ENCODE measurements around the gene GJA3. TPM values are rescaled to one million over a fixed set of nuclear protein-coding genes. Genes with fewer than 3 reads are reported as not detected.

Gene GJA3
- total RNA-seq, 2 experiments from 2014 or later: not detected

DNA sequence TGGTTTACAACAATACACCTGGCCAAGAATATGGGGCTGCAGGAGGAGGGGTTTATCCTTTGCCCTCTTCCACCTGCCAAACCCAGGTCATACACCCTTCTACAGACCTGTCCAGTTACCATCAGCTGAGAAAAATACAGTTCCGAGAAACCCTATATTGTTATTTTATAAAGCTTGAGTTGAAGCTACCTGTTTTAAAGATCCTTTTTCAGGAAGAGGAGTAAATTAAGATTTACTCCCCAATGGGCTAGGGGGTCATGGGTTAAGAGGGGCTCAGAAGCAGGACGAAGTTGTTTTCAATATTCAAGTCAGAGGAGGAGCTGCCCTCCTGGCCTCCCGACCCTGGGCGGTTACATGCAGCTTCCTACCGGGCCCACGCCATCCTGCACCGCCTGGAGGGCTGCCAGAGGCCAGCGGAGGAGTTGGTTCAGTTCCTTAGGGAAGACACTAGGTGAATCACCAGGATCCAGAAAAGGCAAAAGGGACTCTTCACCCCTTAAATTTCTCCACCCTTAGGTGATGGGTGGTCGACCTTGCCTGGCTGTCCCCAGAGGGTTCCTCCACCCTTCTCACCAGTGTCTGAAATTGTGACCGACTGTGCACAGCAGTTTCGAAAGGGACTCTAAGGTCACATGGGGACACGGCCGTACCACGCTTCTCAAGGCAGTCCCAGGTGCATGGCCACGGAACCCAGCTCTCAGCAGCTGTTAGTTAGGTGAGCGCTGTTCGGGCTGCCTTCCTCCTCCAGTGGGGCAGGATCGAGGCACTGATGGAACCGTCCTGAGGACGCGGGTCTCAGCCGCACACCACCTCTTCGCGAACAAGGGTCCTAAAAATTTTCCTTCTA lies 30.7 kb upstream of the GJA3 start:
- Histone ChIP-seq H3K9me2 (ENCODE audit: insufficient read depth, low read length) (no peaks in the 10 kb centered on the region), H3K27ac (ENCODE audit: low read depth, low read length, poor library complexity, severe bottlenecking) (no peak overlapping the region), H2AFZ (ENCODE audit: low read length) (no peak overlapping the region), H4K20me1 (ENCODE audit: insufficient read depth, low read length) (no peaks in the 10 kb centered on the region), H3K4me2 (ENCODE audit: low read length) (no peak overlapping the region), H3K4me3 (ENCODE audit: low read depth, low read length, poor library complexity, severe bottlenecking) (no peak overlapping the region), H3K79me2 (ENCODE audit: insufficient read depth, low read depth, low read length) (no peaks in the 10 kb centered on the region), H3K36me3 (ENCODE audit: insufficient read depth, low read length) (no peaks in the 10 kb centered on the region), H3K4me1 (ENCODE audit: insufficient read depth, low read length, poor library complexity, severe bottlenecking) (no peaks in the 10 kb centered on the region), H3K9me3 (ENCODE audit: low read length) (no peaks in the 10 kb centered on the region)
- DNase-seq (ENCODE audit: low spot score): no peak
- no TSS peak for BruUV-seq (replicated peaks)
- intact Hi-C loops (cut with micrococcal nuclease; ENCODE audit: unreplicated experiment): loop anchor here (10.0 kb wide), 1 partner anchor 733 kb away; no protein-coding TSS in a partner anchor
- TF ChIP-seq, protein P1, sequence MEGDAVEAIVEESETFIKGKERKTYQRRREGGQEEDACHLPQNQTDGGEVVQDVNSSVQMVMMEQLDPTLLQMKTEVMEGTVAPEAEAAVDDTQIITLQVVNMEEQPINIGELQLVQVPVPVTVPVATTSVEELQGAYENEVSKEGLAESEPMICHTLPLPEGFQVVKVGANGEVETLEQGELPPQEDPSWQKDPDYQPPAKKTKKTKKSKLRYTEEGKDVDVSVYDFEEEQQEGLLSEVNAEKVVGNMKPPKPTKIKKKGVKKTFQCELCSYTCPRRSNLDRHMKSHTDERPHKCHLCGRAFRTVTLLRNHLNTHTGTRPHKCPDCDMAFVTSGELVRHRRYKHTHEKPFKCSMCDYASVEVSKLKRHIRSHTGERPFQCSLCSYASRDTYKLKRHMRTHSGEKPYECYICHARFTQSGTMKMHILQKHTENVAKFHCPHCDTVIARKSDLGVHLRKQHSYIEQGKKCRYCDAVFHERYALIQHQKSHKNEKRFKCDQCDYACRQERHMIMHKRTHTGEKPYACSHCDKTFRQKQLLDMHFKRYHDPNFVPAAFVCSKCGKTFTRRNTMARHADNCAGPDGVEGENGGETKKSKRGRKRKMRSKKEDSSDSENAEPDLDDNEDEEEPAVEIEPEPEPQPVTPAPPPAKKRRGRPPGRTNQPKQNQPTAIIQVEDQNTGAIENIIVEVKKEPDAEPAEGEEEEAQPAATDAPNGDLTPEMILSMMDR (conservative IDR thresholded peaks at IDR 0.05; ENCODE audit: low read length): no peak
- TF ChIP-seq EZH2phosphoT487 (IDR thresholded peaks at IDR 0.05; ENCODE audit: borderline replicate concordance, low read depth, low read length): no peak
- CTCF ChIA-PET (ENCODE audit: unreplicated experiment): no interaction called here
- POLR2A ChIA-PET: no interaction called here

DNA sequence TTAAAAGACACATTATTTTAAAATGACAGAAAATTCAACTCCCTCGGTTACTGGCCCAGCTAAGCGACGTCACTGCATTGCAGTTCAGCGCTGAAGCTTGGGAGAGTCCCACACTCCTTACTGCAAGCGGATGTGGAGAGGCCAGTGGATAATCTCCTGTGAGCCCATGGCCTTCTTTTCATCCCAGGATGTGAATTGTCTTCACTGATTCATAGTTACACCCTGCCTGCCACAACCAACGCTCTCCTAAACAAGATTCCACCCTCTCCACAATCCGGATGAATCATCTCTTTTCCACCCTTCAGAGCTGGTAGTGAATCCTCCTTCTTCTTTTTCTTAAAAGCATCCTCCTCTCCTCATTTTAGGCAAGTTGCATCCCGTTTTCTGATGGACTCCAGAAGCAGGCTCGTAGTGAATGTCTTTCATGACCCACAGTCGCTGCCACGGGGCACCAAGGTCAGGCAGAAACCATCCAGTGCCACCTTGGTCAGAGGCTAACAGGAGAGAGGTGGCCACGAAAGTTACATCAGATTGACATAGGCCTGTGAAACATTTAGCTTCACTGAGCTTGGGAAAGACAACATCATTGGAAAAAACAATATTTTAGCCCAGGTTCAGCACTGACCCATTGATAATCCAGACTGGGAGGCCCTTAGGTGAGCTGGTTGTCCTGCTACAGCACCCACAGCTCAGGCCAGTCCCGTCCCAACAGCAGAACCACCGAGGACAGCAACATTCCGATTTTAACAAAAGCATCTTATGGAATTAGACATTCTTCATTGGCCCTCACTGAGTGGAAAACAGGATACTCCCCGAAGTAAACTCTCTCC lies 29.8 kb upstream of the GJA3 start:
- Histone ChIP-seq H3K36me3 (ENCODE audit: insufficient read depth, low read length) (no peaks in the 10 kb centered on the region), H3K79me2 (ENCODE audit: insufficient read depth, low read depth, low read length) (no peaks in the 10 kb centered on the region), H3K9me2 (ENCODE audit: insufficient read depth, low read length) (no peaks in the 10 kb centered on the region), H3K4me3 (ENCODE audit: low read depth, low read length, poor library complexity, severe bottlenecking) (no peak overlapping the region), H4K20me1 (ENCODE audit: insufficient read depth, low read length) (no peaks in the 10 kb centered on the region), H3K4me2 (ENCODE audit: low read length) (no peak overlapping the region), H2AFZ (ENCODE audit: low read length) (no peak overlapping the region), H3K4me1 (ENCODE audit: insufficient read depth, low read length, poor library complexity, severe bottlenecking) (no peaks in the 10 kb centered on the region), H3K9me3 (ENCODE audit: low read length) (no peaks in the 10 kb centered on the region), H3K27ac (ENCODE audit: low read depth, low read length, poor library complexity, severe bottlenecking) (no peak overlapping the region)
- ChIA-PET CTCF (ENCODE audit: unreplicated experiment) (no interaction called here), POLR2A (no interaction called here)
- no TSS peak for BruUV-seq (replicated peaks)
- TF ChIP-seq EZH2phosphoT487 (IDR thresholded peaks at IDR 0.05; ENCODE audit: borderline replicate concordance, low read depth, low read length): no peak
- TF ChIP-seq, protein P1 (conservative IDR thresholded peaks at IDR 0.05; ENCODE audit: low read length): no peak
- intact Hi-C loops (cut with micrococcal nuclease; ENCODE audit: unreplicated experiment): loop anchor here (10.0 kb wide), 1 partner anchor 734 kb away; no protein-coding TSS in a partner anchor
- DNase-seq (ENCODE audit: low spot score): no peak
